GM18951 (cell line): ENCODE results near the gene MUC4.
"Not testable (repeated sequence)": the region's sequence is repeated elsewhere in the genome, so short reads cannot be mapped to it uniquely, and the experiment has no call there.

Source experiments
- POLR2A ChIP-seq: IDR thresholded peaks from 4 replicates; pipeline ENCODE4 v1.6.1; 2011; ENCODE audit warnings: mild to moderate bottlenecking; ENCODE audit not compliant: insufficient read length, insufficient read depth; ENCODE audit errors: extremely low read depth
- in situ Hi-C: fragments of 300-500 bp; cut with MboI; formaldehyde crosslinking; loops from one replicate; pipeline ENCODE4 v1.12.0; 2022; ENCODE audit warnings: low sequenced_read_pairs, mixed read lengths, inconsistent platforms; ENCODE audit not compliant: unreplicated experiment

Gene MUC4

GRCh38 chr3:195752546-195753331 lies 59.0 kb downstream of the MUC4 start:
- TF ChIP-seq POLR2A, result no peak
- in situ Hi-C loops, result no loop called here

GRCh38 chr3:195752066-195752465 lies 59.7 kb downstream of the MUC4 start:
- in situ Hi-C loops, result no loop called here
- no peak for TF ChIP-seq POLR2A

DNA sequence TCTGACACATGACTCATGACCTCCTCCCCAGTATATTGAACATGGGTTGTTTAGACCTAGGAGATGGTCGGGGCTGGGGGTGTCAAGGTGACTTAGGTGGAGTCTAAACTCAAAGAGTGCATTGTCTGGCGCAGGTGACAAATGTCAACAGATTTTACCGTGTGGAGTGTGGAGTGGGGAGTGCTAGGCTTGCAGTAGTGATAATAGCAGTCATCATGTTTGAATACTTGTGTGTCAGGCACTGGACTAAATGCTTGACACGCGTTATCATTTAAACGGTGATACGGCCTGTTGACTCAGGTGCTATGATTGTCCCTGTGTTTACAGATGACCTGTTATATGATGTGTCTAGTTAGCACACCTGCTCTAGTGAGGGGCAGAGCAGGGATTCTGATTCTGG lies 60.2 kb downstream of the MUC4 start:
- TF ChIP-seq POLR2A, result no peak
- in situ Hi-C loops, result no loop called here

DNA sequence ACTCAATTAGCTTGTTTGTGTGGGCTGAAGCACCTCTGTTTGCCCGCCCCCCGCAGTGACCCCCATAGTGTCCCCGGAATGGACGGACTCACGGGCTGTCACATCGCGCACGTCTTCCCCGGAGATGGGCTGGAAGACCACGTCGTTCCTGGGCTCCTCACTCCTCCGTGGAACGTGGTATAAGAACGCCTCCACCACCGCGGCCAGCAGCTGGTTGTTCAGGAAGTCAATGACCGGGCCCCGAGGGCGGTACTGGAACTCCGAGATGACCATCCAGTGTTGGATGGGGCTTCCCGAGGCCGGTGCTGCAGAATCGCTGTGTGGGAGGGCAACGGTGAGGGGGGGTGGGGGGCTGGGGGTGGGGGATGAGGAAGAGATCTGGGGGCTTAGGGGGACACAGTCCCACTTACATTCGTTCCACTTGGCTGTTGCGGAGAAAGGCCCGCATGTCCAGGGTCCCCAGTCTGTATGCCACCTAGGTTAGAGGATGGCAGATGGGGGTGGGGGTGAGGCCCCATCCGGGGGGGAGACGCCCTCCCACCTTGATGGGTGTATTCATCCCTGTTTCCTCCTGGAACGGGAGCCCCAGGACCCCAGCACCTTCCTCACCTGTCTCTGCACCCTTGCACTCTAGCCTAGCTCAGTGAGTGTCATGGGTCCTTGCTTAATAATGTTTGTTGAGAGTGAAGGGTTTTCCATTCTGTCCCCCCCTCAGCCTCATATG lies 60.8 kb downstream of the MUC4 start:
- in situ Hi-C loops, result no loop called here
- no peak for TF ChIP-seq POLR2A

GRCh38 chr3:195749101-195749500 lies 62.6 kb downstream of the MUC4 start:
- in situ Hi-C loops, result not testable (repeated sequence)

DNA sequence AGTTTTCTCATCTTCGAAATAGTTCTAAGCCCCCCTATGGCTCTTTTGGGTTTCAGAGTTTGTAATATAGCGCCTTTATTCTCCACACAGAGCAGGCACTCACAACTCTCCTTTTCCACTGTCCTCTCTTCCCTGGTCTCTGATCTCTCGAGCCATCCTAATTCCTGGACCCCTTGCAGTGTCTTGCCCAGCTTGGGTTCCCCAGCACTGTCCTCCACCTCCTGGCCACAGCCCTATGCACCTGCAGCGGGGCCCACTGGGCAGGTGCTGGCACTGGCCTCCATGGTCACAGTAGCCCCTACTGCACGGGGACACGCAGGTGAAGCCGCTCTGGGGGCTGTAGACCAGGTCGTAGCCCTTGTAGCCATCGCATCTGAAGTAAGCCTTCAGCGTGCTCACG lies 63.1 kb downstream of the MUC4 start:
- in situ Hi-C loops, result no loop called here

GRCh38 chr3:195746751-195747150 lies 65.0 kb downstream of the MUC4 start:
- no peak for TF ChIP-seq POLR2A
- in situ Hi-C loops, result no loop called here

More for the DNA sequence above, 63.1 kb downstream of the MUC4 start:
- no peak for TF ChIP-seq POLR2A

- TF ChIP-seq POLR2A, result no peak
- in situ Hi-C loops, result no loop called here
These were observed 65.4 kb downstream of the MUC4 start for GRCh38 chr3:195746346-195746745.

DNA sequence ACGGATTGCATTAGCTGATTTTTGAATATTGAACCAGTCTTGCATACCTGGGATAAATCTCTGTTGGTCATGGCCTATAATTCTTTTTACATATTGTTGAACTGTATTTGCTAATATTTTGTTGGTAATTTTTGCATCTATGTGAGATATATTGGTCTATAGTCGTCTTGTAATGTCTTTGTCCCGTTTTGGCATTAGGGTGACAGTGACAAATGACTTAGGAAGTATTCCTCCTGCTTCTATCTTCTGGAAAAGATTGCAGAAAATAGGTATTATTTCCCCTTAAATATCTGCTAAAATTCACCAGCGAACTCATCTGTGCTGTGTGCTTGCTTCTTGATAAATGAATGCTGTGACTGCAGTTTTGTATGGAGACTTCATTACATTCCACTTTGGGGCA lies 67.3 kb downstream of the MUC4 start:
- TF ChIP-seq POLR2A, result no peak
- in situ Hi-C loops, result no loop called here

DNA sequence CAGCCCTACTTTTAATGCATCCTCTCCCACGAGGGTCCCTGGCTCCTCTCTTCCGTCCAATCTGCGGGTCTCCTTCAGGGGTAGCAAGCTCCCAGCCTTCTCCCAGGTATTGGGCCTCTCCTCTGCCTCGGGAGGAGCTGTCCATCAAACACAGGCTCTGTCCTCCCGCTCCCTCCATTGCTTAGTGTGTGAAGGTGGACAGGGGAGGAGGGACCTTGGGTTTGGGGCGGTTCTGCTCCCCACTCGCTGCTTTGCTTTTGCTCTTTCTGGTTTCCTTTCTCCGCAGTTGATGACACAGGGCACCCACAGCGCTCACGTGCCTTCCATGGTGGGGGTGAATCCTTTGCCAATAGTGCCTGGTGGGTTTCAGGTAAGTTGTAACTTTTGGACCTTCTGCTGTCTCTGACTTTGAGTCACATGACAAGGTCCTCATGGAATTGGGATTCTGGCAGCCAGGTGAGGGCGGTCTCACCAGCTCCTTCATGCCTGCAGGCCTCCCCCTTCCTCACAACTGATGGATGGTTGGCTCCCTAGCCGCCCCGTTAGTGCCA lies 72.1 kb downstream of the MUC4 start:
- in situ Hi-C loops, result no loop called here
- TF ChIP-seq POLR2A, result no peak

- in situ Hi-C loops, result no loop called here
- TF ChIP-seq POLR2A, result no peak
These were observed 73.3 kb downstream of the MUC4 start for GRCh38 chr3:195738274-195739044.

GRCh38 chr3:195737782-195738181 lies 73.9 kb downstream of the MUC4 start:
- in situ Hi-C loops, result not testable (repeated sequence)

GRCh38 chr3:195736866-195737490 lies 74.8 kb downstream of the MUC4 start:
- no peak for TF ChIP-seq POLR2A
- in situ Hi-C loops, result no loop called here

GRCh38 chr3:195735036-195735695 lies 76.6 kb downstream of the MUC4 start:
- TF ChIP-seq POLR2A, result no peak
- in situ Hi-C loops, result no loop called here
